Heart left ventricle (tissue), 13 donors: ENCODE results near the gene CCDC107.

Experiments used
- CTCF ChIP-seq, 12 donors: fragments of 200-600 bp; sonication (generic) in 4 of 12; IDR thresholded peaks; one replicate each; pipeline versions ENCODE4 v1.5.0 to v1.8.0; 2018 to 2022; ENCODE audit warnings: antibody characterized with exemption in 12 of 12, mild to moderate bottlenecking in 5 of 12
- POLR2A ChIP-seq, 2 donors: fragments of 450-650 bp; IDR thresholded peaks; one replicate each; pipeline ENCODE4 v1.6.1; 2017; ENCODE audit warnings: antibody characterized with exemption in 2 of 2, mild to moderate bottlenecking in 2 of 2, moderate library complexity in 2 of 2
- donor health status: ischemic (EF 13 %, LVEDD 7.1; RV severe dilation, severe dysfunction).
- donor health status: DM: no; HTN: yes; CAD: no.
- donor health status: DM: no; HTN: no; CAD: no.
- donor health status: ischemic (EF 25% LVEDD 6.9; RV normal size, moderate dysfunction).
- donor health status: ischemic (EF 25% LVEDD 5.7; RV mildly dilated, moderate dysfunction).
- donor health status: ischemic (EF 35%, LVEDD 5.7; RV mildly dilated, moderate dysfunction).
- donor health status: nonischemic (EF 11% LVEDD 7.7; RV severe dilation, severe dysfunction).
- donor health status: DM: yes; HTN: yes; CAD: no.
- donor health status: PGD.
- donor health status: ischemic (EF 29% LVEDD 5.4; RV normal size, mild dysfunction).
- donor health status: nonischemic (EF 23%, LVEDD 6.1; RV moderate dilation, normal function).

- TF ChIP-seq POLR2A (IDR thresholded peaks at IDR 0.05) (no peak), CTCF (IDR thresholded peaks at IDR 0.05) (no peak)
These were observed 23.4 kb downstream of the CCDC107 start for GRCh38 chr9:35681341-35682002.
